GM19452 (cell line): Measurements from ENCODE around the gene KCNA10.

Experiments used
- ATAC-seq: cut with Tn5 transposase; IDR thresholded peaks from one replicate; pipeline ENCODE4 v1.9.1; 2021; ENCODE audit not compliant: unreplicated experiment

The KCNA10 gene

GRCh38 chr1:110519125-110519810, at the start of gene KCNA10:
KCNA10 (minus strand) TSS chr1:110519175; CDS start chr1:110518787, 388 bp downstream.
- no peak for ATAC-seq

- ATAC-seq = no peak
Observed at GRCh38 chr1:110566836-110567235, 47.9 kb upstream of the KCNA10 start.

GRCh38 chr1:110565565-110565964, 46.6 kb upstream of the KCNA10 start:
- ATAC-seq = no peak

GRCh38 chr1:110563089-110563488, 44.1 kb upstream of the KCNA10 start:
- no peak for ATAC-seq

GRCh38 chr1:110561596-110561995, 42.6 kb upstream of the KCNA10 start:
- ATAC-seq = no peak

GRCh38 chr1:110559157-110559556, 40.2 kb upstream of the KCNA10 start:
- ATAC-seq = no peak

- no peak for ATAC-seq
Observed at GRCh38 chr1:110557481-110557880, 38.5 kb upstream of the KCNA10 start.

- no peak for ATAC-seq
Observed at GRCh38 chr1:110556471-110556807, 37.5 kb upstream of the KCNA10 start.

GRCh38 chr1:110555807-110556470, 37.0 kb upstream of the KCNA10 start:
- no peak for ATAC-seq

- ATAC-seq = no peak
Observed at GRCh38 chr1:110554871-110555801, 36.2 kb upstream of the KCNA10 start.

GRCh38 chr1:110551278-110551809, 32.4 kb upstream of the KCNA10 start:
- no peak for ATAC-seq

GRCh38 chr1:110549831-110550230, 30.9 kb upstream of the KCNA10 start:
- ATAC-seq = no peak

- no peak for ATAC-seq
Observed at GRCh38 chr1:110548381-110548780, 29.4 kb upstream of the KCNA10 start.

- ATAC-seq = no peak
Observed at GRCh38 chr1:110547017-110547416, 28.0 kb upstream of the KCNA10 start.

- no peak for ATAC-seq
Observed at GRCh38 chr1:110545492-110545891, 26.5 kb upstream of the KCNA10 start.

GRCh38 chr1:110544753-110545152, 25.8 kb upstream of the KCNA10 start:
- ATAC-seq = no peak

- ATAC-seq = no peak
Observed at GRCh38 chr1:110542725-110543124, 23.8 kb upstream of the KCNA10 start.

GRCh38 chr1:110541906-110542395, 23.0 kb upstream of the KCNA10 start:
- no peak for ATAC-seq

GRCh38 chr1:110540891-110541685, 22.1 kb upstream of the KCNA10 start:
- ATAC-seq = no peak

GRCh38 chr1:110538921-110539320, 19.9 kb upstream of the KCNA10 start:
- ATAC-seq = no peak
